Upper lobe of right lung (tissue), 1 donor: ENCODE results near the gene ATF6B. TPM values are rescaled to one million over a fixed set of nuclear protein-coding genes. Genes with fewer than 3 reads are reported as not detected.

Experiments
- ATAC-seq: fragments of 200-7000 bp; cut with Tn5 transposase; one replicate; pipeline ENCODE4 v1.9.1; 2020; ENCODE audit warnings: mild to moderate bottlenecking, moderate library complexity
- DNase-seq: peaks from one replicate; pipeline ENCODE4 v3.0.0-alpha.2; 2020
- H3K27ac ChIP-seq: fragments of 200-600 bp; one replicate; pipeline ENCODE4 v1.8.0; 2022
- H3K27me3 ChIP-seq: fragments of 200-600 bp; one replicate; pipeline ENCODE4 v1.8.0; 2022; ENCODE audit warnings: mild to moderate bottlenecking
- H3K36me3 ChIP-seq: fragments of 200-600 bp; one replicate; pipeline ENCODE4 v1.8.0; 2022
- H3K4me1 ChIP-seq: fragments of 200-600 bp; one replicate; pipeline ENCODE4 v1.8.0; 2022
- H3K4me3 ChIP-seq: fragments of 200-600 bp; one replicate; pipeline ENCODE4 v1.8.0; 2022; ENCODE audit warnings: mild to moderate bottlenecking
- H3K9me3 ChIP-seq: fragments of 200-600 bp; one replicate; pipeline ENCODE4 v1.8.0; 2022
- intact Hi-C: fragments of 100-400 bp; cut with DNase I; formaldehyde crosslinking; loops from one replicate; pipeline ENCODE4 v1.11.0; 2022
- total RNA-seq: library from RNA; stranded (reverse); fragmentation: NEBNext Ultra II Directional; extraction: Animal tissue kit (Norgen Biotek cat#: 25700); gene quantifications from one replicate; pipeline ENCODE4 v1.2.1, GENCODE V29; 2021
- TF ChIP-seq, protein P1 (sequence below): fragments of 200-600 bp; IDR thresholded peaks from one replicate; pipeline ENCODE4 v1.8.0; 2022; ENCODE audit warnings: antibody characterized with exemption
- donor health status: DM: no; HTN: yes; CAD: no; lungs with severe emphysema.

Gene ATF6B
- total RNA-seq, 1 donor from 2014 or later = 78.1 TPM

- no peaks in the 10 kb centered on the region for H3K27me3 ChIP-seq
- intact Hi-C loops = no loop called here
- TF ChIP-seq, protein P1, sequence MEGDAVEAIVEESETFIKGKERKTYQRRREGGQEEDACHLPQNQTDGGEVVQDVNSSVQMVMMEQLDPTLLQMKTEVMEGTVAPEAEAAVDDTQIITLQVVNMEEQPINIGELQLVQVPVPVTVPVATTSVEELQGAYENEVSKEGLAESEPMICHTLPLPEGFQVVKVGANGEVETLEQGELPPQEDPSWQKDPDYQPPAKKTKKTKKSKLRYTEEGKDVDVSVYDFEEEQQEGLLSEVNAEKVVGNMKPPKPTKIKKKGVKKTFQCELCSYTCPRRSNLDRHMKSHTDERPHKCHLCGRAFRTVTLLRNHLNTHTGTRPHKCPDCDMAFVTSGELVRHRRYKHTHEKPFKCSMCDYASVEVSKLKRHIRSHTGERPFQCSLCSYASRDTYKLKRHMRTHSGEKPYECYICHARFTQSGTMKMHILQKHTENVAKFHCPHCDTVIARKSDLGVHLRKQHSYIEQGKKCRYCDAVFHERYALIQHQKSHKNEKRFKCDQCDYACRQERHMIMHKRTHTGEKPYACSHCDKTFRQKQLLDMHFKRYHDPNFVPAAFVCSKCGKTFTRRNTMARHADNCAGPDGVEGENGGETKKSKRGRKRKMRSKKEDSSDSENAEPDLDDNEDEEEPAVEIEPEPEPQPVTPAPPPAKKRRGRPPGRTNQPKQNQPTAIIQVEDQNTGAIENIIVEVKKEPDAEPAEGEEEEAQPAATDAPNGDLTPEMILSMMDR = no peak
- ATAC-seq = no peak
- H3K27ac ChIP-seq = peak overlapping the region; percentile 77
- H3K4me1 ChIP-seq = peaks cover 59% of the 10 kb centered on the region
- no peak overlapping the region for H3K4me3 ChIP-seq
- H3K36me3 ChIP-seq = peaks cover 2% of the 10 kb centered on the region
- no peak for DNase-seq
- no peaks in the 10 kb centered on the region for H3K9me3 ChIP-seq
Measured at GRCh38 chr6:32110632-32111031, 17.4 kb downstream of the ATF6B start.

DNA sequence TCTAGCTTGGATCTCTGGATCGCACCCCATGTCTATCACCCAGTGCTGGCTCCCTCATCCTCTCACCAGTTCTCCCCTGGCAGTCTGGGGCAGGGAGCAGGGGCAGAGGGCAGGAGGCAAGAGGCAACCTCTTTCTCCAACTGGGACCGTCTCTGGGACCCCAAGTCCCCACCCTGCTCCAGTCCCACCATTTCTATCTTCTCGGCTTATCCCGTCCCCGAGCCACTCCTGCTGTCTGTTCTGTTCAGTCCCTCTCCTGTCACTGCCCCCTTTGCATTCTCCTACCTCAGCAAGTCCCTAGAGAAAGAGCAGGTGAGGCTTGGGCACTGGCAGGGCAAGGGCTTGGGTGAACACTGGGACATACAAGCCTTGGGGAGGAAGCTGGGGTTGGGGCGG lies 18.3 kb downstream of the ATF6B start:
- intact Hi-C loops = no loop called here
- peak overlapping the region; percentile 58 for H3K27ac ChIP-seq
- H3K4me1 ChIP-seq = peaks cover 59% of the 10 kb centered on the region

DNA sequence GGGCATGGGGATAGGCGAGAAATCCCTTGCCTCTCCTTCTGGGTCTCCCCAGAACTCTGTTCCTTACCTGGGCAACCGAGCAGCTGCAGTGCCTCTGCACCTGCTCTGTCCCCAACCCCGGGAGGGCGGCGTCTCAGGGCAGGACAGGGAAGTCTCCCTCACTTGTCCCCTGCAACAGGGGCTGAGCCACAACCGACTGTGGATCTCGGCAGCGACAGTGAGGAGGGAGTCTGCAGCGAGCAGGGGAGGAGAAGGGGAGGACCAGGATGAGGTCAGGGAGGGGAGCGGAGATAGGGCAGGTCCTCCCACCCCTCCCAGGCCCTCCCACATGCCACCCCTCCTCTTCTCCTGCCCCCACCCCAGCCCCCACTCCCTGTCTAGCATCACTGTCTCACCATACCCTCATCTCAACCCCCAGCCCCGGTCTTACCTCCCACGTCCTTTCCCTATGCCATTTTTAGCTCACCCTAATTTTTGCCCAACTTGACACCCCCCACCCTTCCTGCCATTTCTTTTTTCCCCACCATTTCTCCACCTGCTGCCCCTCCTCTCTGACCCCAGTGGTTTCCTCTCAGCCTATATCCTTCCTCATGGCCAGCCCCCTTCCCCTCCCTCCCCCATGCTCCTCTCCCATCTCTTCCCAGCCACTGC lies 18.8 kb downstream of the ATF6B start, which contains the start of gene TNXB:
Gene TNXB (minus strand): TSS at position 225 of the 651 bp plus-strand sequence. CDS start 11,140 bp downstream, outside the sequence.
- DNase-seq (no peak), ATAC-seq (peak; percentile 21)
- H3K27ac ChIP-seq = peak within 1 kb of the TSS; percentile 84
- H3K4me3 ChIP-seq = peak within 1 kb of the TSS; percentile 62
- TF ChIP-seq, protein P1 = no peak
- H3K4me1 ChIP-seq = peaks cover 56% of the 10 kb centered on the region
- no peaks in the 10 kb centered on the region for H3K36me3 ChIP-seq
- no peaks in the 10 kb centered on the region for H3K27me3 ChIP-seq
- intact Hi-C loops = no loop called here
- H3K9me3 ChIP-seq = no peaks in the 10 kb centered on the region

More for the DNA sequence above, 18.3 kb downstream of the ATF6B start:
- no peak for ATAC-seq
- DNase-seq = no peak
- TF ChIP-seq, protein P1 = no peak
- Histone ChIP-seq H3K27me3 (no peaks in the 10 kb centered on the region), H3K9me3 (no peaks in the 10 kb centered on the region), H3K36me3 (no peaks in the 10 kb centered on the region), H3K4me3 (peak overlapping the region; percentile 62)

- intact Hi-C loops = no loop called here
- H3K4me1 ChIP-seq = peaks cover 51% of the 10 kb centered on the region
- ATAC-seq = no peak
Measured at GRCh38 chr6:32108727-32109113, 19.3 kb downstream of the ATF6B start.

DNA sequence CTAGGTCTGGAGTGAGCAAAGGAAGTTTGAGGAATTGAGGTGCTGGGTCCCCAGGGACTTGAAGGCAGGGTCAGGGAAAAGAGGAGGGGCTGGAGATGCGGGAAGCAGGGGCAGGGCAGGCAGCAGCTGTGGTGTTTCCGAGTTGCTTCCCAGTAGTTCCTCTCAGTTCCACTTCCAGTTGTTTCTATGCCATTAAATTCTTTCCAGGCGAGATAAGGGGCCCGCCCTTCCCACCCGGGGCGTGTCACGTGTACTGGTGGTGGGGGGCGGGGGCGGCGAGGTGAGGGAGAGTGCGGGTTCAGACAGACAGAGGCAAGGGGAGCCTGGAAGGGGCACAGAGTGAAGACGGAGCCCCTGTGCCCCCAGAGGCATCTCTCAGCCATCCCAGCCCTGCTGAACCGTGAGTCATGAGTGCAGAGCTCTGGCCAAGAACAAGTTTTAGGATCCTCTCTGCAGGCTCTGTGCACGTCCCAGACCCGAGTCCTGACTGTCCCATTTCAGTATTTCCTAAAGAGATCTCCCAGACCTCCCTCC lies 19.9 kb downstream of the ATF6B start:
- TF ChIP-seq, protein P1 = no peak
- intact Hi-C loops = no loop called here
- Histone ChIP-seq H3K27ac (peak overlapping the region; percentile 84), H3K4me3 (peak overlapping the region; percentile 62), H3K9me3 (no peaks in the 10 kb centered on the region), H3K4me1 (peaks cover 45% of the 10 kb centered on the region), H3K27me3 (no peaks in the 10 kb centered on the region), H3K36me3 (no peaks in the 10 kb centered on the region)
- ATAC-seq = peak; percentile 48
- no peak for DNase-seq

More at GRCh38 chr6:32108727-32109113, 19.3 kb downstream of the ATF6B start:
- Histone ChIP-seq H3K4me3 (peak overlapping the region; percentile 62), H3K27ac (peak overlapping the region; percentile 84), H3K27me3 (no peaks in the 10 kb centered on the region), H3K9me3 (no peaks in the 10 kb centered on the region), H3K36me3 (no peaks in the 10 kb centered on the region)
- no peak for DNase-seq
- TF ChIP-seq, protein P1 = no peak
